ENCODE measurements around the gene NONO. TPM values are rescaled to one million over a fixed set of nuclear protein-coding genes. Genes with fewer than 3 reads are reported as not detected.
"Not testable (repeated sequence)": the region's sequence is repeated elsewhere in the genome, so short reads cannot be mapped to it uniquely, and the experiment has no call there.

The NONO gene
- total and polyA plus RNA-seq, 2 experiments from 2014 or later = 342 to 656 TPM

GRCh38 chrX:71298119-71298518 is 14.7 kb downstream of the NONO start:
- H3K9me3 Mint-ChIP-seq = no peaks in the 10 kb centered on the region
- DNase-seq (ENCODE audit: low spot score) = no peak
- Histone ChIP-seq H4K20me1 (replicated peaks; ENCODE audit: insufficient read depth) (peaks cover 8% of the 10 kb centered on the region; the same call in 1 of the 2 replicates), H3K27me3 (ENCODE audit: insufficient read depth) (no peaks in the 10 kb centered on the region), H3K4me2 (no peak overlapping the region), H3K4me1 (ENCODE audit: insufficient read depth) (no peaks in the 10 kb centered on the region), H3K4me3 (no peak overlapping the region), H3K36me3 (ENCODE audit: insufficient read depth) (peaks cover 45% of the 10 kb centered on the region), H3K9me2 (ENCODE audit: insufficient read depth) (no peaks in the 10 kb centered on the region), H3F3A (replicated peaks; ENCODE audit: low read depth) (peaks cover 16% of the 10 kb centered on the region; the same call in 1 of the 2 replicates), H3K27ac (ENCODE audit: low read depth) (no peak overlapping the region), H2AFZ (no peak overlapping the region), H3K79me2 (replicated peaks; ENCODE audit: insufficient read depth) (0 out of 2 replicates have a peak, but pooled peaks cover 3% of the 10 kb centered on the region)
- no peak for ATAC-seq
- H3K4me3 Mint-ChIP-seq = no peak overlapping the region
- H3K36me3 Mint-ChIP-seq (ENCODE audit: low read depth) = peaks cover 90% of the 10 kb centered on the region
- TF ChIP-seq ETS1 (IDR thresholded peaks at IDR 0.05) (no peak), POLR2AphosphoS5 (IDR thresholded peaks at IDR 0.05; ENCODE audit: low read depth) (no peak), EZH2phosphoT487 (IDR thresholded peaks at IDR 0.05; ENCODE audit: unreplicated experiment) (no peak)
- H3K27ac Mint-ChIP-seq = no peak overlapping the region
- H3K27me3 Mint-ChIP-seq (ENCODE audit: insufficient read depth, low read depth, poor library complexity) = peaks cover 6% of the 10 kb centered on the region
- peaks cover 14% of the 10 kb centered on the region; the same call in 2 of the 3 replicates for H3K4me1 Mint-ChIP-seq

DNA sequence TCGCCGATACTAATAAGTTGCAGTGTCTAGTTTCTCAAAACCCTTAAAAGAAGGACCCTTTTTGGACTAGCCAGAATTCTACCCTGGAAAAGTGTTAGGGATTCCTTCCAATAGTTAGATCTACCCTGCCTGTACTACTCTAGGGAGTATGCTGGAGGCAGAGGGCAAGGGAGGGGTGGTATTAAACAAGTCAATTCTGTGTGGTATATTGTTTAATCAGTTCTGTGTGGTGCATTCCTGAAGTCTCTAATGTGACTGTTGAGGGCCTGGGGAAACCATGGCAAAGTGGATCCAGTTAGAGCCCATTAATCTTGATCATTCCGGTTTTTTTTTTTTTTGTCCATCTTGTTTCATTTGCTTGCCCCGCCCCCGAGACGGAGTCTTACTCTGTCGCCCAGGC is 16.6 kb downstream of the NONO start:
- Mint-ChIP-seq H3K4me1 (peaks cover 14% of the 10 kb centered on the region; the same call in 2 of the 3 replicates), H3K36me3 (ENCODE audit: low read depth) (peaks cover 87% of the 10 kb centered on the region)
- H3F3A ChIP-seq (replicated peaks; ENCODE audit: low read depth); H3K27ac ChIP-seq (ENCODE audit: low read depth); H3K79me2 ChIP-seq (replicated peaks; ENCODE audit: insufficient read depth); H3K9me3 Mint-ChIP-seq; ATAC-seq; H3K27me3 Mint-ChIP-seq (ENCODE audit: insufficient read depth, low read depth, poor library complexity); DNase-seq (ENCODE audit: low spot score); H4K20me1 ChIP-seq (replicated peaks; ENCODE audit: insufficient read depth); H3K27ac Mint-ChIP-seq; H3K4me3 Mint-ChIP-seq; H3K4me1 ChIP-seq (ENCODE audit: insufficient read depth); H3K27me3 ChIP-seq (ENCODE audit: insufficient read depth); H3K9me2 ChIP-seq (ENCODE audit: insufficient read depth); H2AFZ ChIP-seq; H3K4me3 ChIP-seq; H3K4me2 ChIP-seq: not testable (repeated sequence)
- peaks cover 30% of the 10 kb centered on the region for H3K36me3 ChIP-seq (ENCODE audit: insufficient read depth)

GRCh38 chrX:71300495-71300894 is 17.1 kb downstream of the NONO start:
- not testable (repeated sequence) for H3K4me3 Mint-ChIP-seq; H3K79me2 ChIP-seq (replicated peaks; ENCODE audit: insufficient read depth); H3K4me1 ChIP-seq (ENCODE audit: insufficient read depth); H3K4me3 ChIP-seq; H3K9me3 Mint-ChIP-seq; H3F3A ChIP-seq (replicated peaks; ENCODE audit: low read depth); H3K27me3 Mint-ChIP-seq (ENCODE audit: insufficient read depth, low read depth, poor library complexity); H3K4me2 ChIP-seq; H4K20me1 ChIP-seq (replicated peaks; ENCODE audit: insufficient read depth); DNase-seq (ENCODE audit: low spot score); ATAC-seq; H3K27me3 ChIP-seq (ENCODE audit: insufficient read depth); H3K9me2 ChIP-seq (ENCODE audit: insufficient read depth); H3K27ac Mint-ChIP-seq; H2AFZ ChIP-seq
- Histone ChIP-seq H3K27ac (ENCODE audit: low read depth) (peak overlapping the region; percentile 32; the same call in 1 of the 2 replicates), H3K36me3 (ENCODE audit: insufficient read depth) (peaks cover 30% of the 10 kb centered on the region)
- Mint-ChIP-seq H3K4me1 (peaks cover 14% of the 10 kb centered on the region; the same call in 2 of the 3 replicates), H3K36me3 (ENCODE audit: low read depth) (peaks cover 87% of the 10 kb centered on the region)

All from GM23338 (cell line).